Measurements from ENCODE around the gene MTG2.

Gene MTG2

DNA sequence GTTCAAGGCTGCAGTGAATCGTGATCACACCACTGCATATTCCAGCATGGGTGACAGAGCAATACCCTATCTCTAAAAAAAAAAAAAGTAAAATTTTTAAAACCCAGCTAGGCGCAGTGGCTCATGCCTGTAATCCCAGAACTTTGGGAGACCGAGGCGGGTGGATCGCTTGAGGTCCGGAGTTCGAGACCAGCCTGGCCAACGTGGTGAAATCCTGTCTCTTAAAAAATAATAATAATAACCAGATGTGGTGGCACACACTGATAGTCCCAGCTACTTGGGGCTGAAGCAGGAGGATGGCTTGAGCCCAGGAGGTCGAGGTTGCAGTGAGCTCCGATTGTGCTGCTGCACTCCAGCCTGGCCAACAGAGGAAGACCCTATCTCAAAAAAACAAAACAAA is 13.5 kb downstream of the MTG2 start:
- H3K4me3 ChIP-seq (ENCODE audit: low read depth, low read length) = no peak overlapping the region
- TF ChIP-seq, protein P1, sequence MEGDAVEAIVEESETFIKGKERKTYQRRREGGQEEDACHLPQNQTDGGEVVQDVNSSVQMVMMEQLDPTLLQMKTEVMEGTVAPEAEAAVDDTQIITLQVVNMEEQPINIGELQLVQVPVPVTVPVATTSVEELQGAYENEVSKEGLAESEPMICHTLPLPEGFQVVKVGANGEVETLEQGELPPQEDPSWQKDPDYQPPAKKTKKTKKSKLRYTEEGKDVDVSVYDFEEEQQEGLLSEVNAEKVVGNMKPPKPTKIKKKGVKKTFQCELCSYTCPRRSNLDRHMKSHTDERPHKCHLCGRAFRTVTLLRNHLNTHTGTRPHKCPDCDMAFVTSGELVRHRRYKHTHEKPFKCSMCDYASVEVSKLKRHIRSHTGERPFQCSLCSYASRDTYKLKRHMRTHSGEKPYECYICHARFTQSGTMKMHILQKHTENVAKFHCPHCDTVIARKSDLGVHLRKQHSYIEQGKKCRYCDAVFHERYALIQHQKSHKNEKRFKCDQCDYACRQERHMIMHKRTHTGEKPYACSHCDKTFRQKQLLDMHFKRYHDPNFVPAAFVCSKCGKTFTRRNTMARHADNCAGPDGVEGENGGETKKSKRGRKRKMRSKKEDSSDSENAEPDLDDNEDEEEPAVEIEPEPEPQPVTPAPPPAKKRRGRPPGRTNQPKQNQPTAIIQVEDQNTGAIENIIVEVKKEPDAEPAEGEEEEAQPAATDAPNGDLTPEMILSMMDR (IDR thresholded peaks at IDR 0.05; ENCODE audit: low read depth, low read length) = no peak

GRCh38 chr20:62197311-62197710 is 14.5 kb downstream of the MTG2 start:
- TF ChIP-seq, protein P1 (IDR thresholded peaks at IDR 0.05; ENCODE audit: low read depth, low read length) = no peak
- no peak overlapping the region for H3K4me3 ChIP-seq (ENCODE audit: low read depth, low read length)

- H3K4me3 ChIP-seq (ENCODE audit: low read depth, low read length) = no peak overlapping the region
Observed at GRCh38 chr20:62197801-62198200, 15.0 kb downstream of the MTG2 start.

GRCh38 chr20:62198496-62198895 is 15.7 kb downstream of the MTG2 start:
- TF ChIP-seq, protein P1 (IDR thresholded peaks at IDR 0.05; ENCODE audit: low read depth, low read length) = no peak
- no peak overlapping the region for H3K4me3 ChIP-seq (ENCODE audit: low read depth, low read length)

More at GRCh38 chr20:62197801-62198200, 15.0 kb downstream of the MTG2 start:
- TF ChIP-seq, protein P1 (IDR thresholded peaks at IDR 0.05; ENCODE audit: low read depth, low read length) = no peak

- no peak overlapping the region for H3K4me3 ChIP-seq (ENCODE audit: low read depth, low read length)
- TF ChIP-seq, protein P1 (IDR thresholded peaks at IDR 0.05; ENCODE audit: low read depth, low read length) = no peak
Observed at GRCh38 chr20:62198931-62199330, 16.1 kb downstream of the MTG2 start.

DNA sequence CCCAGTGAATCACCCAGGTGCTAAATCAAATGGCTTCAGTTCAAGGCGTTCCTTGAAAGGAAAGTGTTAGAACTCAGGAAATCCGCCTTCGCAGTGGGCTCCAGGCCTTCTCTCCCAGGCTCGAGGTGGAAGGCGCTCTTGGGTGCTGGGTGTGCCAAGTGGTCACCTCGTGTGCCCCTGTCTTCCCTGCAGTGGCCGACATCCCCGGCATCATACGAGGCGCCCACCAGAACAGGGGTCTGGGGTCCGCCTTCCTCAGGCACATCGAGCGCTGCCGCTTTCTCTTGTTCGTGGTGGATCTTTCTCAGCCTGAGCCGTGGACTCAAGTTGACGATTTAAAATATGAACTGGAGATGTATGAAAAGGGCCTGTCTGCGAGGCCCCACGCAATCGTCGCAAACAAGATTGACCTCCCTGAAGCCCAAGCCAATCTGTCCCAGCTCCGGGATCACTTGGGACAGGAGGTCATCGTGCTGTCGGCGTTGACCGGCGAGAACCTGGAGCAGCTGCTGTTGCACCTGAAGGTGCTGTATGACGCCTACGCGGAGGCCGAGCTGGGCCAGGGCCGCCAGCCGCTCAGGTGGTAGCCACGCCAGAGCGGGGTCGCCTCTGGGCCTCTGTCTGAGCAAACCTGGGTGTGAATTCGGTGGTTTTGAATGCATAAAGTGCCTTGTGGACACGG is 17.8 kb downstream of the MTG2 start:
- H3K4me3 ChIP-seq (ENCODE audit: low read depth, low read length) = no peak overlapping the region
- TF ChIP-seq, protein P1 (IDR thresholded peaks at IDR 0.05; ENCODE audit: low read depth, low read length) = no peak

DNA sequence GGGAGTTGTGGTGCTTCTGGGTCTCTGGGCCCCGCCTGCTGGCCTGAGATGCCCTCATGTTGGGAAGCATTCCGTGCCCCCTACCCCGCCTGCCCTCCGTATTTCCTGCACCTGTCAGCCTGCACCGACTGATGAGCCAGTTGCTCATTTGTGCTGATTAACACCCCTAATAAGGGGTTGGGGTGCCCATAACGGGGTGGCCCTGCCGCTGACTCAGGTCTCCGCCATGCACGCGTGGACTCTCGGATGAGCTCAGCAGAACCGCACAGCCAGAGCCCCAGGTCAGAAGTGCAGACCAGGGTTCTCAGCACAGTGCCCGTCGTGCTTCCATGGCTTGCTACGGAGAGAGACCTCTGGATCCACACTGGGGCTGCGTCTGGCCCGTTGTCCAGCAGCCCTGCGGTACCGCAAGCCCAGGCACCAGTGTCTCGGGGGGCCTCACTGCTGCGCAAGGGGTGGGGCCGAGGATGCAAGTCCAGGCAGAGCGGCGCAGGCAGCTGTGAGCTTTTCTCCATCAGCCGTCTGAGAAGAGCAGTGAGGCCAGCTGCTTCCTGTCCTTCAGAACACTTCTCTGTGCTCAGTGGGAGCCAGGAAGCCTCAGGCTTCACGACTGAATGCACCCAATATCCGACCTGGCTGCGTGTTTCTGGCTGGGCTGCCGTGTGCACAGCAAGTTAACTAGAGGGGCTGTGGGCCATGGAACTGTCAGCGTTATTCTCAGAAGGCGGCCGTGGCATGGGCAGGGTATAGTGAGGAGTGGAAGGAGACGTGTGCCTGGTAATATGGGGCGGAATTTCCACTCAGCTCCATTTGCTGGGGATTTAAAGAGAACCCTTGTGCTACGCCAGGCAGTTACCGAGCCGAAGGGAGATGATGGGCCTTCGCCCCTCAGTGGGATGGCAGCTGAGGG is 18.6 kb downstream of the MTG2 start:
- TF ChIP-seq, protein P1 (IDR thresholded peaks at IDR 0.05; ENCODE audit: low read depth, low read length) = no peak
- H3K4me3 ChIP-seq (ENCODE audit: low read depth, low read length) = no peak overlapping the region
